22Rv1 (cell line): ENCODE data around the gene PLXNB2.
A peak's percentile ranks its signal among the peaks of the same experiment; 100 is the strongest.

Experiments used
- H3K27ac ChIP-seq: fragments of 450-650 bp; 2 replicates; pipeline ENCODE4 v1.5.1; 2017
- CTCF ChIP-seq: fragments of 450-650 bp; IDR thresholded peaks from 2 replicates; pipeline ENCODE4 v1.5.1; 2017; ENCODE audit warnings: mild to moderate bottlenecking
- ZFX ChIP-seq: fragments of 450-650 bp; IDR thresholded peaks from 2 replicates; pipeline ENCODE4 v1.6.1; 2017; ENCODE audit warnings: antibody characterized with exemption, borderline replicate concordance

The PLXNB2 gene

DNA sequence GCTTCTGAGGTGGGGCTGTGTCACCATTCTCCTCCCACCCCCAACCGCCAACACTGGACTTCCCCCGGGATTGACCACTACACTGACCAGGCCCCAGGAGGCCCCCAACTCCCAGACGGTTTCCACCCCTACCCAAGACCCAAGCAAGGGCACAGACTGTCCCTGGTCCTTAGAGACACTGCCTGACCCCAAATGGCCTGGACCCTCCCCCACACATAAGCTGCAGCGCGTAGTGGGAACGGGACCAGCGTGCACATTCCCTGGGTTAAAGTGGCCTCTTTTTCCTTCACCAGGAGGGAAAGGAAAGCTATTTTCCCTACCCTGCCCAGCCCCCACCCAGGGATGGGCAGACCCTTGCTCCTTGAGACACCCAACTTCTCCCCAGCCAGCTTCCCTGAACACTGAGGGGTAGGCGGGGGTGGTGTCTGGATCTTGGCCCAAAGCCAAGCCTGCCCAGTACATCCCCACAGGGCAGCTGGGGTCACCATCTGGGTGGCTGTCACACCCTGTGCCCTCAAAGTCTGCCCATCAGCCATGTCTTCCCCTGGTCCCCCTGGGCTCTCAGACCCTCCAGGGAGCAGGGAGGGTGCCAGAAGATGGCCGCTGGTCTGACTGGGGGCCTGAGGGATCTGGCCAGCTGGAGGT is 44.4 kb downstream of the PLXNB2 start:
- TF ChIP-seq CTCF (no peak), ZFX (no peak)
- peak overlapping the region; percentile 91 for H3K27ac ChIP-seq

- H3K27ac ChIP-seq: peak overlapping the region; percentile 91
- TF ChIP-seq CTCF: no peak
- no peak for TF ChIP-seq ZFX
Measured at GRCh38 chr22:50262460-50262911, 45.0 kb downstream of the PLXNB2 start.

DNA sequence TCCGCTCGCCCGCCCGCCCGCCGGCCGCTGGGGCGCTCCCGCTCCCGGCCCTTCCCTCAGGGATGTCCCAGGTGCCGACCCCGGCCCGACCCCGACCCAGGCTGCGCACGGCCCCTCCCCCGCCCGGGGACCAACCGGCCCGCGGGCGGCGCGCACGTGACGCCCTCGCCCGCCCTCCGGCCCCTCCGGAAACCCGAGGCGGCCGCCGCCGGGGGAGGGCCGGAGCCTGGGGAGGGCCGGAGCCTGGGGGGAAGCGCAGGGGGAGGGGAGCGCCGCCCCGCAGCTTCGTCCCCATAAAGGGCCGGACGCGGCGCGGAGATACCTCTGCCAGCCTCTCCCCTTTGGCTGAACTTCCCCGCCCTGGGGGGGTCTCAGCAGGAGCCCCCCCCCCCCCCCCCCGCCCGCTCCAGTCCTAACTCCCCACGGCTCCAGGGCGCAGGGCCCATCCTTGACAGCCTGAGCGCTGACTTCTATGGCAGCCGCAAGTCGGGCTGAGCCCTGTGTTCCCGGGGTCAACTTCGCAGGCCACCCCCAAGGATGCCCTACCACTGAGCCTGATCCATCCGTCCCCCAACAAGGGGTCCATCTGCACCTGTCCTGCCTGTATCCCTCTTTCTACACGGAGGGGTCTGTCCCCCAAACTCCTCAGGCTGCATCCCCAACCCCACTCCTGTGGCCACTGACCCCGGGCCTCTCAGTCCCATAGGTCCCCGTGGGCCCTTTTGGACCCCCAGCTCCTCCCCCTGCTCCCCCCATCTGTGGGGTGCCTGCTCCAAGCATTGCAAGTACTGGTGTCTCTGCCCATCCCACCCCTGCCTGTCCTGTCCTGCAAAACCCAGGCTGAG is 45.6 kb downstream of the PLXNB2 start, which contains the start of gene MAPK12:
Gene MAPK12, minus strand, starts transcription at position 69 of the 845 bp plus-strand sequence. CDS start 174 bp downstream, outside the sequence.
- TF ChIP-seq CTCF (no peak), ZFX (no peak)
- H3K27ac ChIP-seq: peak within 1 kb of the TSS; percentile 91

- TF ChIP-seq CTCF (no peak), ZFX (no peak)
- peak overlapping the region; percentile 91 for H3K27ac ChIP-seq
Measured at GRCh38 chr22:50260801-50261614, 46.4 kb downstream of the PLXNB2 start.

DNA sequence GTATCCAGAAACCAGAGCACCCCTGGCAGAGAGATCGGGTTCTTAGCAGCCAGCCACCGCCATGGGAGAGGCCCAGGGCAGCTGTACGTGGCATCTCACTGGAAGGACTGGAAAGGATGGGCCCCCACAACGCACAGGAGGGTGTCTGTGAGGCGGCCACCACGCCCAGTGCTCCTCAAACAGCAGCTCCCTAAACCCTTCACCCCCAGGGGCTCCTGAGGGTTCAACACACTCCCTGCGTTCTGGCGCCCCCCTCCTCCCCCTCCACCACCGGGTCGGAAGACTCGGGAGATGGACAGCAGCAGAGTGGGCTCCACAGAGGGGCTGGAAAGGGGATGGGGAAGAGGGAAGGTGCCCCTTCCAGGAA is 47.0 kb downstream of the PLXNB2 start:
- peak overlapping the region; percentile 91 for H3K27ac ChIP-seq

DNA sequence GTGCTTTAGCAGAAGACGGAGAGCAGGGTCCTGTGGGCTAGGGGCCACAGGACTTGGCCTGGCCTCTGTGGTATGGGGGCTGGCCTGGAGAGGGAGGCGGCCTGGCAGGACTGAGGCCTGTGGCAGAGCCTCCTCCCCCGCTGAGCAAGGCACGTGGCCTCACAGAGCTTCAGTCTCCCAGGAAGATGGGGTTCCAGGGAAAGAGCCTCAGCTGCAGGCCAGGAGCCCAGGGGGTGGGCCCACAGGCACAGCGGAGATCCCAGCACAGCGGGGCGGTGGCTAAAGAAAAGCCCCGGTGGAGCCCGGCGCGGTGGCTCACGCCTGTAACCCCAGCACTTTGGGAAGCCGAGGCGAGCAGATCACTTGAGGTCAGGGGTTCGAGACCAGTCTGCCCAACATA is 48.1 kb downstream of the PLXNB2 start:
- no peak for TF ChIP-seq ZFX
- TF ChIP-seq CTCF: no peak
- peak overlapping the region; percentile 91 for H3K27ac ChIP-seq

More for the DNA sequence above, 47.0 kb downstream of the PLXNB2 start:
- TF ChIP-seq ZFX (no peak), CTCF (no peak)
